ENCODE data around the gene BSN.

- TF ChIP-seq, protein P1, sequence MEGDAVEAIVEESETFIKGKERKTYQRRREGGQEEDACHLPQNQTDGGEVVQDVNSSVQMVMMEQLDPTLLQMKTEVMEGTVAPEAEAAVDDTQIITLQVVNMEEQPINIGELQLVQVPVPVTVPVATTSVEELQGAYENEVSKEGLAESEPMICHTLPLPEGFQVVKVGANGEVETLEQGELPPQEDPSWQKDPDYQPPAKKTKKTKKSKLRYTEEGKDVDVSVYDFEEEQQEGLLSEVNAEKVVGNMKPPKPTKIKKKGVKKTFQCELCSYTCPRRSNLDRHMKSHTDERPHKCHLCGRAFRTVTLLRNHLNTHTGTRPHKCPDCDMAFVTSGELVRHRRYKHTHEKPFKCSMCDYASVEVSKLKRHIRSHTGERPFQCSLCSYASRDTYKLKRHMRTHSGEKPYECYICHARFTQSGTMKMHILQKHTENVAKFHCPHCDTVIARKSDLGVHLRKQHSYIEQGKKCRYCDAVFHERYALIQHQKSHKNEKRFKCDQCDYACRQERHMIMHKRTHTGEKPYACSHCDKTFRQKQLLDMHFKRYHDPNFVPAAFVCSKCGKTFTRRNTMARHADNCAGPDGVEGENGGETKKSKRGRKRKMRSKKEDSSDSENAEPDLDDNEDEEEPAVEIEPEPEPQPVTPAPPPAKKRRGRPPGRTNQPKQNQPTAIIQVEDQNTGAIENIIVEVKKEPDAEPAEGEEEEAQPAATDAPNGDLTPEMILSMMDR (IDR thresholded peaks at IDR 0.05): no peak
- no peak for TF ChIP-seq POLR2A (IDR thresholded peaks at IDR 0.05)
Measured at GRCh38 chr3:49607105-49607591, 52.9 kb downstream of the BSN start.
